CD4-positive, alpha-beta T cell treated with Interferon gamma for 1 hour (primary cell): ENCODE measurements around the gene CAPZA1.
"Not testable (repeated sequence)": the region's sequence is repeated elsewhere in the genome, so short reads cannot be mapped to it uniquely, and the experiment has no call there.

Experiments used
- DNase-seq: peaks from one replicate; pipeline ENCODE4 v3.0.0-alpha.2; 2020

The CAPZA1 gene

DNA sequence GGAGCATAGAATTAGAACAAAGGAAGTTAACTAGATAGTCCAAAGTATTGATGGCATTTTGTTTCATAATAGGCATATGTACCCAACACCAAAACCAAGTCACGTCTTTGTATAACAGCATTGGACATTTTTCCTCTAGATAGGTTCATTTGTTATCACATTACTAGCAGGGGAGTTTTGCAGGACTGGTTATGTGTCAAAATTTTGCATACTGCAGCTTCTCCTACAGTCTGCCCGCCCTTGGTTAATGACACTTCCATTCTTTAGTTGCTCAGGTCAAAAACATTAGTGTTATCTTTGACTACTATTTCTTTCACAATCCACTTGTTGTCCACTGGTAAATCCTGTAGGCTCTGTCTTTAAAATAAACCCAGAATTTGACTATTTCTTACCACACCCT, 8.9 kb downstream of the CAPZA1 start:
- no peak for DNase-seq

DNA sequence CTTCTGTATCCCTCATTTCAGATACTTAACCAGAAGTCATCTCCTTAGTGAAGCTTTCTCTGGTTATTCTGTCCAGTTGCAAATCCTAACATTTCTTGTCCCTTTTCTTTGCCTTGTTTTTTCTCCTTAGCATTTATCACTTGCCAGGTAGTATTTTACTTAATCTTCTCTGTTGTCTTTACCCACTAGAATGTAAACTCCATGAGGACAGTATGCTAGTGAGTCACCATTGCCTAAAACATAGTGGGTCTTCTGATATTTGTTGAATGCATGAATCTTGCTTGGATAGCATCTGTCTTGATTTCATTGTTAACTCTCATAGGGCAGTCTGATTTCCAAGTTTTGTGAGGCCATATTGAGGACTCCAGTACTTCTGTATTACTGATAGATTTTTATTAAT, 9.6 kb downstream of the CAPZA1 start:
- no peak for DNase-seq

- DNase-seq = no peak
Observed at GRCh38 chr1:112633628-112634027, 14.0 kb downstream of the CAPZA1 start.

- no peak for DNase-seq
Observed at GRCh38 chr1:112634367-112634766, 14.7 kb downstream of the CAPZA1 start.

DNA sequence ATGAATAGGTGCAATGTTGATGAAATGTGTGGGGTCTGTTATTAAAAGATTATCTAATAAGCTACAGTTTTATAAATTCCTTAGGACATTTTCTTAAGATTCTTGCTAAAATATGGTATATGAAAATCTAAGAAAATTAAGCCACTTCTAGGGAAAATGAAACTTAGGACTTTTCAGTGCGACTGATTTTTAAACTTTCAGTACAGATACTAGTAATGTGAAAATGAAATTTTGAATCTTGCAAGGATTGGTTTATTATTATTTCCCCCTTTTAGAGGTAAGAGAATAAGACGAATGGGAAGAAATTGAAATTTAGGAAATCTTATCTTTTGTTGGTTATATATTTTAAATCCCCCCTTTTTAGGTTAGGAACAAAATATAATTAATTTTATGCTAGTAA, 16.4 kb downstream of the CAPZA1 start:
- no peak for DNase-seq

- DNase-seq = no peak
Observed at GRCh38 chr1:112636597-112637253, 17.1 kb downstream of the CAPZA1 start.

- no peak for DNase-seq
Observed at GRCh38 chr1:112637254-112638109, 17.9 kb downstream of the CAPZA1 start.

- DNase-seq = no peak
Observed at GRCh38 chr1:112638110-112638428, 18.4 kb downstream of the CAPZA1 start.

DNA sequence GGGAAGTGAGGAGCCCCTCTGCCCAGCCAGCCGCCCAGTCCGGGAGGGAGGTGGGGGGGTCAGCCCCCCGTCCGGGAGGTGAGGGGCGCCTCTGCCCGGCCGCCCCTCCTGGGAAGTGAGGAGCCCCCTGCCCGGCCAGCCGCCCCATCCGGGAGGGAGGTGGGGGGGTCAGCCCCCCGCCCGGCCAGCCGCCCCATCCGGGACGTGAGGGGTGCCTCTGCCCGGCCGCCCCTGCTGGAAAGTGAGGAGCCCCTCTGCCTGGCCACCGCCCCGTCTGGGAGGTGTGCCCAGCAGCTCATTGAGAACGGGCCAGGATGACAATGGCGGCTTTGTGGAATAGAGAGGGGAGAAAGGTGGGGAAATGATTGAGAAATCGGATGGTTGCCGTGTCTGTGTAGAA, 20.8 kb downstream of the CAPZA1 start:
- not testable (repeated sequence) for DNase-seq

DNA sequence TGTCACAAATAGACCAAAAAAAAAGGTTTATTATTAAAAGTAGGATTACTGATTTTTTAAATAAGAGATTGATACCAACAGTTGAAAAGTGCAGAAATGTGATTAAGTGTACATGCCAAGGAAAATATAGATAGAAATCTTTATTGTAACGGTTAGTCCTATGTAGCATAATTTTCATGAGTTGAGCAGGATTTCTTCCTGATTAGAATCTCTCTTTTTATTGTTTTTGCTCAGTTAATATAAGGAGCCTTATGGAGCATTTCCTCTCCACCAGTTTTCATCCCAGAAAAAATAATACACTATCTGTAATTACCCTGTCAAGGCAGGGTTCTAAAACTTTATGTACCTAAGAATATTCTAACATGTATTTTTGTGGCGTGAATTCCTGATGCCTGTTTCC, 23.4 kb downstream of the CAPZA1 start:
- DNase-seq = no peak

DNA sequence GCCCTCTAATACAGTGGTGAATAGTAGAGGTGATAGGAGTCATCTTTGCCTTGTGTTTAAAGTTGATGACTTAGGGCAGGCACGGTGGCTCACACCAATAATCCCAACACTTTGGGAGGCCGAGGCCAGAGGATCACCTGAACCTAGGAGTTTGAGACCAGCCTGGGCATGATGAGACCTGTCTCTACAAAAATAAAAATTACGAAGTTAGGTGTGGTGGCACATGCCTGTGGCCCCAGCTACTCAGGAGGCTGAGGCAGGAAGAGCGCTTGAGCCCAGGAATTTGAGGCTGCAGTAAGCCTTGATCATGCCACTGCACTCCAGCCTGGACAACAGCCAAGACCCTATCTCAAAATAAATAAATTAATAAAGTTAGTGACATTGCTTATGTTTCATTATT, 26.6 kb downstream of the CAPZA1 start:
- no peak for DNase-seq

DNA sequence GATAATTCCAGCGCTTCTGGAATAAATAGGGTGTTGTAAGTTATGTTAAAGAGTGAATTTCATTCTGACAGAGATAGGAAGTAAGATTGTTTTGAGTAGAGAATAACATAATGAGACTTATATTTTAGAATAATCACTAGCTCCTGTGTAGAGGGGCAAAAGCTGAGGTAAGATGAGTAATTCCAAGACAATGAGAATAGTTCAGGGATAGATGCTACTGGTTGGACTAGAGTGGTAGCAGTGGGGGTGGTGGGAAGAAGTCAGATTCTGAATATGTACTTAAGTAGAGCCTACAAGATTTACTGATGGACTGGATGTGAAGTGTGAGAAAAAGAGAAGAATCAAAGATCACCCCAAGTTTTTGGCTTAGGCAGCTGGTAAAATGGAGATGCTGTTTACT, 31.6 kb downstream of the CAPZA1 start:
- no peak for DNase-seq

DNA sequence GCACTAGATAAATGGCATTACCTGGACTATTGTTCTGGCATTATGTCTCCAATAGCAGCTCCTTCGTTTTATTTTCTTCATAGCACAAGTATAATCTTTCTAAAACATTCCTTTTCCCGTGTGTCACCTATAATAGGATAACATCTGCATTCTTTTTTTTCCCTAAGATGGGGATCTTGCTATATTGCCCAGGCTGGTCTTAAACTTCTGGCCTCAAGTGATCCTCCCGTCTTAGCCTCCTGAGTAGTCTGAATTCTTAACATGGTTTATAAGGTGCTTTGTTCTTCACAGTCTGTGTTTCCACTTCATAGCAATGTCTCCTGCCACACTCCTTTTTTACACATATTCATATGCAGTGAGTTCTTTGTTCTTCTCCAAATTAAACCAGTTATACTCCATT, 46.2 kb downstream of the CAPZA1 start:
- no peak for DNase-seq

GRCh38 chr1:112666946-112667345, 47.3 kb downstream of the CAPZA1 start:
- DNase-seq = no peak

- DNase-seq = no peak
Observed at GRCh38 chr1:112672009-112672408, 52.4 kb downstream of the CAPZA1 start.

DNA sequence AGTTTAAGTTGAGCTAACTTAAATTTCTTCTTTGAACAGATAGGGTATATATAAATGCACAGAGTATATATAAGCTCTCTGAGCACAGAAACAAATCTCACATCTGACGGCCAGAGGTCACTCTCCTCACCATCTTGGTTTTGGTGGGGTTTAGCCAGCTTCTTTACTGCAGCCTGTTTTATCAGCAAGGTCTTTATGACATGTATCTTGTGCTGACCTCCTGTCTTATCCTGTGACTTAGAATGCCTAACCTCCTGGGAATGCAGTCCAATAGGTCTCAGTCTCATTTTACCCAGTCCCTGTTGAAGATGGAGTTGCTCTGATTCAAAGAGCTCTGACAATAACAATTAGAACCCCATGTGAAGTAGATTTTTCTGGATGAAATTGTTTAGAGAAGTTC, 53.2 kb downstream of the CAPZA1 start:
- no peak for DNase-seq

- no peak for DNase-seq
Observed at GRCh38 chr1:112673592-112674439, 54.2 kb downstream of the CAPZA1 start.

DNA sequence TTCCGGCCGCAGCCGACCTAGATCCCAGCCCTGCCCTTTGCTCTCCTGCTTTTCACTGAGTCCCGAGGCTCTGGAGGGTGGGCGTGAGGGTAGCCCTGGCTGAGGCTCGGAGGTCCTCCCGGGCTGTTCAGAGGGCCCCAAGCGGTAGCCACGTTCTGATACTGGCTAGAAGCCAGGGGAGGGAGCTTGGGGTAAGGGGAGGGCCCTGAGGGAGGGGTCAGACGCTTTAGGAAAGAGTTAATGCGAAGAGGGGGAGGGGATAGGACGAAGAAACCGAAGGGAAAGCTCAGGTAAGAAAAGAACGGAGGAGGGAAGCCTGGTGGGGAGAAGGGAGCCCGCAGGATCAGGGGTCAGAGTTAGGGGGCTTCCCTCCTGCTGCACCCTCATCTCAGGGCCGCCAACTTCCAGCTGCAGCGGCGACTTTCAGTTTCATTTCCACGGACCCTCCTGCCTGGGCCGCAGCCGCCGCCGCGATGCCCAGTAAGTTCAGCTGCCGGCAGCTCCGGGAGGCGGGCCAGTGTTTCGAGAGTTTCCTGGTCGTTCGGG, 54.9 kb downstream of the CAPZA1 start, which contains the start of gene MOV10:
Gene MOV10 (plus strand): TSS at position 220 of the 546 bp plus-strand sequence. CDS start 254 bp downstream, at position 474.
- peak; percentile 53 for DNase-seq

- peak; percentile 17 for DNase-seq
Observed at GRCh38 chr1:112674986-112675727, 55.5 kb downstream of the CAPZA1 start.

GRCh38 chr1:112675728-112676381, 56.2 kb downstream of the CAPZA1 start:
- no peak for DNase-seq

DNA sequence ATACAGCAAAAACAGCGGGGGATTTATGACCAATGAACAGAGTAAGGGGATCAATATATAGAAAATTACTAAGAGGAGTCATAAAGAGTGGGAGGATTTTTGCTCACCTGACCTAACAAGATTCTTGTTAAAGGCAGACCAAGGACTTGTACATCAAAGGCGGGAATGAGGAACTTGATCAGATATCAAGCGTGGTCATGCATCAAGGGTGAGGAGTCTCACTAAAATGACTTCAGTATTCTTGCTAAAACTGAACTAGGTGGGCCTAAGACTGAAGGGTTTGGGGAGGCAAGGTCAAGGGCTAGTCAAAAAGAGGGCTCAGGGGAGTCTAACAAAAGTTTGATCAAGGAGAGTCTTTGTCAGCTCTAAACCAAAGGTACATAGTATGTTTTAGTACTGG, 56.9 kb downstream of the CAPZA1 start:
- DNase-seq = no peak

DNA sequence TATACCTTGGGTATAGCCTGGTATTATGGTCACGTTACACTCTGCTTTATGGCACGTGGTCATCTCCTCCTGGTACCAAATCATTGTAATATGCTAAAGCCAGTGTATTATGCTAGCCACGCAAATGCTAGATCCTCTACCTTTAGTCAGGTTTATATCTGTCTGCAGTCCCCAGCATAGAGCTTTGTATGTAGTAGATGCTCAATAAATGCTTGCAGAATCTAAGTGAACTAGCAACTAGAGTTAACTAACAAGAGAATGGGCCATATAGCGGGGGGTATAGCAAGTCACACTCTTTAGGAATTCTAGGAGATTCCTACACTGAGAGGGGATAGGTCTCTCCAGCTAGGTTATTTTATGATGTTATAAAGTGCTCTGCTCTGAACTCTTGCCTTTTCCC, 57.9 kb downstream of the CAPZA1 start:
- DNase-seq = no peak
